SW 1271 (cell line): ENCODE results near the gene INPP5D.
"Not testable (repeated sequence)": the region's sequence is repeated elsewhere in the genome, so short reads cannot be mapped to it uniquely, and the experiment has no call there.

ENCODE experiments used
- DNase-seq, 2 experiments: peaks; one replicate each; lab custom pipeline; 2025; lab: John Stamatoyannopoulos, UW

The INPP5D gene

GRCh38 chr2:233053928-233054784, 6.0 kb upstream of the INPP5D start:
- peak; percentile 7 to 39 for DNase-seq

GRCh38 chr2:233055362-233055761, 4.8 kb upstream of the INPP5D start:
- no peak for DNase-seq

DNA sequence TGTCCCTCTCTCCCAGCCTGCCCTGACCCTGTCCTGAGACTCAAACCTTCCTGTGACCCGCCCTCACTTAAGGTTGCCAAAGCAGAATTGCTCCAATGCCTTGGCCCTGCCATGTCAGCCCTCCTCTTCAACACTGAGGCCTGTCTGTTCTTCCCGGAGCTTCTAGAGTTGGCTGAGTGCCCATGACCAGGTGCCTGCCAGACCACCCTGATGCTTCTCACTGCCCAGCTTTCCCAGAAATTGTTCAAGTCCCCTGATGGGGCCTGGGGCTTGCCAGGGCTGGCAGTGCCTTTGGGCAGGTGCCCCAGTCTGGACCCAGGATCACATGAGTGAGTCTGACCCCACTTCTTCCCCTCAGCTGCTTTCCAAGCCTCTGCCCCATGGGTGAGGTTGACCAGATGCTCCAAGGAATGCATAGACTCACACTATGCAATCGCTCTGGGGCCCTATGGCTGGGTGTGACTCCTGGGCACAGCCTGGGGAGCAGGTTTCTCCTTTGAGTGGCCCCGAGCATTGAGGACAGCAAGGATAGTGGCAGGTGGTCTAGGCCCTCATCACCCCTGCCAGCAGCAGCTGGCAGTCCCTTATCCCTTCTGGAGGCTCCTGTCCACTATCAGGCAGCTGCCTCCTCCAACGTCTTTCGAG, 3.1 kb upstream of the INPP5D start:
- DNase-seq, result no peak

DNA sequence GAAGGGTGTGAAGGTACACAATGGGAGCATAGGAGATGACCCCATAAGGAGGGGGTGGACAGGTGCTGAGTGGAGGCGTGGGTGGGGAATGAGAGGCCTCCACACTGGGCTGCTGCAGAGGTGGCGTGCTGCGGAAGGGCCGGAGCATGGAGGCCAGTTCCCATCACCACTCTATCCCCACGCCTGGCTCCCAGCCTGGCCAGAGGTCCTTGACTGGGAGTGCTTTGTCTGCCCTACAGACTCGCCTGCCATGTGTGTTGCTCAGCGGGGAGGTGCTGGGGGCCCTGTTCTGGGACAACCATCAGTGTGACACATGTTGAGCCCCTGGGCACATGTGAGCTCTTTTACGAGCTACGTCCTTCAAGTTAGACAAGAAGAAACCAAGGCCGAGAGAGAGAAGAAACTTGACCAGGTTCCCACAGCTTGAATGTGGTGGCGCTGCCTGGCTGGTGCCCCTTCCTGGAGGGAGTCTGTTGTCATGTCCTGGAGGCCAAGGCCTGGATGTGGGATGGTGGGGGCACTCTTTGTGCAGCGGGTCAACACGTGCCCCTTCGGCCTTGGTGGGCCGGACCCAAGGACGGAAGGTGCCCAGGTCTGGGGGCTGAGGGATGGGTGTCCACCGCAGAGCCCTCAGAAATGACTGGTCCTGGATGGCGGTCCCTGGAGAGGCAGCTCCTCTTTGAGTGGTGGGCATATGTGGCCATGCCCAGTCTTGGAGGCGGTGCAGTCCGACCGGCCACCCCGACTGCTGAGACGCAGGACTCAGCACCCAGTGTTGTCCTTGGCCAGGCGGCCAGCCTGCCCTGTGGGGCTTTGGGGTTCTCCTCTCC, 1.2 kb upstream of the INPP5D start:
- DNase-seq, result no peak

- no peak for DNase-seq
These were observed 670 bp upstream of the INPP5D start for GRCh38 chr2:233059547-233059796.

DNA sequence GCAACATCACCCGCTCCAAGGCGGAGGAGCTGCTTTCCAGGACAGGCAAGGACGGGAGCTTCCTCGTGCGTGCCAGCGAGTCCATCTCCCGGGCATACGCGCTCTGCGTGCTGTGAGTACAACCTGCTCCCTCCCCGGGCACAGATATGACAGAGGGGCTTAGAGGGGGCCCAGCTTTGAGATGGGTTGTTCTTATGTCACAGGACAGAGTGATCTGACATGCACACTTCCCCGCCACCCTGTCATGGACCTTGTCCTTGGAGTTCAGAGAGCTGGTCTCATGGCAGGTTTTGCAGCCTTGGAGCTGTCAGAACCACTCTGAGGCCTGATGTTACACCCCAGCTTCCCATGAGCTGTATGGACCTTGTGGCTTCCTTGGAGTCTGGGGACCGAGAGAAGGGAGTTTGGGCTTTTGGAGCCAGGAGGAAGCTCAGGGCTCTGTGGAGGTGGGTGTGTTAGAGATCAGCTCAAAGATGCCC, 398 bp downstream of the INPP5D start:
- no peak for DNase-seq

GRCh38 chr2:233060980-233061590, 943 bp downstream of the INPP5D start:
- no peak for DNase-seq

DNA sequence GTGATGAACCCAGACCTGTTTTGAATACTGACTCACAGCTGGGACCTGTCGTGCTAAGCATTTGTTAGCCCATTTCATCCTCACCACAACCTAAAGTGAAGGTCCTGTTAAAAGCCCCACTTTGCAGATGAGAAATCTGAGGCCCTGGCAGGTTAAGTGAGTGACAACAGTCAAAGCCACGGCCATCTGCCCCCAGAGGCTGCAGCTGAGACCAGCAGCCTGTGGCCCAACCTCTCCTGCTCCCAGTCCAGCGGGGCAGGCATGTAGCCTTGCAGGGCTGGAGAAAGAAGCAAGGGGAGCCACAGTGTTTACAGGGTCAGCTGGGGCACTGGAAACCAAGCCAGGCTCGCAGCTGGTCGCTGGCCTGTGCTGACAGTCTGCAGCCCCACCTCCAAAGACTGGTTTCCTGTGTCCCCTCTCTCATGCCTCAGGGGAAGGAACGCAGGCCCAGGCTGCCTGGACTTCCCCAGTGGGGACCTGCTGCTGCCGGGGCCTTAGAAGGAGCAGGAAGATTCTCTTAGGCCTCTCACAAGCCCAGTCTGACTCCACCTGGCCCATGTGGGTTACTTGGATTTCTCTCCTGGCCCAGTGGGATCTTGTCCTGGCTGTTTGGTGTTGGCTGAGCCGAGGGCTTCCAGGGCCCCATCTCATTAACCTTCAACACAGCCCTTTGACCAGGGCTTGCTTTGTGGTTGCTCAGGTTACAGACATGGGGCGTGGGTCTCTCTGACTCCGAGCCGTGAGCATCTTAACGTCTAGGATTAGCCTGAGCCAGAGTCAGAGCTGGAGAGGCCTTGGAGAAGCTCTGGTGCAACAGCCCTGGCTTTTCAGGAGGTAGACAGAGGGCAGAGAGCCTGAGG, 1.7 kb downstream of the INPP5D start:
- no peak for DNase-seq

DNA sequence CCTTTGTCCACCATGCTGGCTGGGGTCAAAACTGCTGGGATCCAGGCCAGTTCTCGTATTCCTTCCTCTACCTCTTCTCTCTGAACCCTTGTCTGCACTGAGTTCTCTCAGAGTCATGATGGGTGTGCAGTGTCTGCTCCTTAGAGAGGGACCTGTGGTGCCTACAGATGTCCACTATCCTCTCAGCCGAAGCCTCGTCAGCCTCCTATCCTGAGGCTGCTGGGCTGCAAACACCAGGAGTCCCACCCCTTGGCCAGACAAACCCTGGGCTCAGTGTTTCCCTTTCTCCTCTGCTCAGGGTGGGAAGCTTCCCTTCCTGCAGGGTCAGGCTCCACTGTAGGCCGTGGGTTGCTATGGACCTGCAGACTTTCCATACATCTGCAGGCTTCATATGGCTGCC, 2.3 kb downstream of the INPP5D start:
- no peak for DNase-seq

DNA sequence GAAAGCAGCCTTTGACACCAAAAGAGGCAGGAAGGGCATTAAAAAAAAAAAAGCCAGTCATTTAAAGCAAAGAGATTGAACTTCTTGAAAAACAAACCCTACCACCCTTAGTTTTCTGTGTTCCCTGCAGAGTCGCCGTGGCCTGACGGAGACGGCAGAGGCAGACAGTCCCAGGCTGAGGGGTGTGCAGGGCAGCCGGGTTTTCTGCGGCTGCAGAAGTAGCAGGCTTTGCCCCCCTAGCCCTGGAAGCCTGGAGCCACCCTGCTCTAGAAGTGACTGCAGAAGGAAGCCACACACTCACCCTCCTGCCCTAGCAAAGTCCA, 2.8 kb downstream of the INPP5D start:
- no peak for DNase-seq

GRCh38 chr2:233063269-233063975, 3.3 kb downstream of the INPP5D start:
- DNase-seq, result no peak

GRCh38 chr2:233063976-233064411, 3.9 kb downstream of the INPP5D start:
- DNase-seq, result no peak

DNA sequence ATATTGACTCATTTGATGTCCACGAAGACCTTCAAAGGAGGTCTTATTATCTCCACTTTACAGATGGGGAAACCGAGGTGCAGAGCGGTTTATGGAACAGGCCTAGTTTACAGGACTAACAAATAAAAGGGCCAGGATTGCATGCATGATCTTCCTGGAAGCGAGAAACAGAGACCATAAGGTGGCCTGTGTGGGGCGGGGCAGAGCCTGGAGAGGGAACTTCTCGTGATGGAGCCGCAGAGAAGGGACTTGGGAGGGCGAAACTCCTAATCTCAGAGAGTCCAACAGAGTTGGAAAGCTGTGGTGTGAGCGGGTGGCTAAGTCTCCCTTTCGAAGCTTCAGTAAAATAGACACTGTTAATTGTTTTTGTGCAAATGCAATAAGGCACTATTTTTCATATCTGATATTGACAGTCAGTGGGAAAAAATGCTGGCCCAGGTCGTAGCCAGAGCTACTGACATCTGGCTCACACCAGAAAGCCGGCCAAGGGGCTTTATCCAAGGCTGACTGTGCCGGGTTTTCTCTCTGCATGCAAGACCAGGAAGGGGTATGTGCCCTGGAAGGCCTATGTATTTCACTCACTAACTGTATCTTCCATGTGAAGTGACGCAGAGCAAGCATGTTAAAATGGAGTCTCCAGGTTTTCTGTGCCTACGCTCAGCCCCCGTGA, 4.5 kb downstream of the INPP5D start:
- no peak for DNase-seq

DNA sequence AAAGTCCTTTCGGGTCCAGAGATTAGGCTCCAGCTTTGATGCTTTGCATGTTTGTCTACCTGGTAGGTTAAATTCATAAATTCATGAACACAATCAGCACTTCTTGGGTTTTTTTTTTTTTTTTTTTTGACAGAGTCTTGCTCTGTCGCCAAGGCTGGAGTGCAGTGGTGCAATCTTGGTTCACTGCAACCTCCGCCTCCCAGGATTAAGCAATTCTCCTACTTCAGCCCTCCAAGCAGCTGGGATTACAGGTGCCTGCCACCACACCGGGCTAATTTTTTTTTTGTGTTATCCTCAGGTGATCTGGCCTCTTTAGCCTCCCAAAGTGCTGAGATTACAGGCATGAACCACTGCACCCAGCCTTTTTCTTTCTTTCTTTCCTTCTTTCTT, 5.1 kb downstream of the INPP5D start:
- not testable (repeated sequence) for DNase-seq

DNA sequence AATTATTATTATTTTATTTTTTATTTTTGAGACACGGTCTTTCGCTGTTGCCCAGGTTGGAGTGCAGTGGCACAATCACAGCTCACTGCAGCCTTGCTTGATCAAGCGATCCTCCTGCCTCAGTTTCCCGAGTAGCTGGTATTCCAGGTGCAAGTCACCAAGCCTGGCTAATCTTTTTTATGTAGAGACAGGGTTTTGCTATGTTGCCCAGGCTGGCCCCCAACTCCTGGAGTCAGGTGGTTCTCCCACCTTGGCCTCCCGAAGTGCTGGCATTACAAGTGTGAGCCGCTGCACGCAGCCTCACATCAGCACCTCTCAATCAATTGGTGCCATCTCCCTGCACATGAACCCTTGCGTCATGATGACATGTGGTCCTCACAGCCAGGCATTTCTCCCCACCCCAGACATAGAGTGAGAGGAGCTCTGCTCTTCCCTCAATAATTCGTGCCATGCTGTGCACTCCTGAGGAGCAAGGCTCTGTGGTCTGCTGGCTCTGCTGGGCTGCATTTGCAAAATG, 5.9 kb downstream of the INPP5D start:
- no peak for DNase-seq

- no peak for DNase-seq
These were observed 8.7 kb downstream of the INPP5D start for GRCh38 chr2:233068762-233069418.

GRCh38 chr2:233072838-233073237, 12.7 kb downstream of the INPP5D start:
- DNase-seq, result no peak

DNA sequence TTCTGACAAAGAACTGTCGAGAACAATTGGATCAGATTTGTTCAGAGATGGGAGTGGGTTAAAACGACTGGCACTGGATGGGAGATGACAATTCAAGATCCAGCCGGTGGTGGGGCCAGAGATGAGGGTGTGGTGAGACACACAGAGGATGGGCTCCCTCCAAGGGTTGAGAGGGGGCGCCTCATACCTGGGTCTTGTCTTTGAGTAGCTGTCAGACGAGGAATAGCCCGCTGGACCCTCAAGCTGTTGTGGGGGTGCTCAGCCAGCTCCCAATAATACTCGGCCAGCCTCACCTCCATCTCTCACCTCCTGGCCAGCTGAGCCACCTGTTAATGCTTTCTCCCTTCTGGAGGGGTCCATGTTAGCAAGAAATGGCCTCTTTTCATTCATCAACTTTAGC, 14.0 kb downstream of the INPP5D start:
- no peak for DNase-seq

GRCh38 chr2:233075141-233075965, 15.2 kb downstream of the INPP5D start:
- DNase-seq, result no peak
